Adrenal gland (tissue), 5 donors: Measurements from ENCODE around the gene RPS6KA2.

ENCODE experiments used
- CTCF ChIP-seq, 6 experiments: fragments of 450-650 bp in 4 of 6; fragments of 200-600 bp in 2 of 6; sonication (generic) in 1 of 6; IDR thresholded peaks; 1 replicate in 5 of 6; 2 replicates in 1 of 6; pipeline versions ENCODE4 v1.5.1 to v1.8.0; 2016 to 2021; ENCODE audit warnings: antibody characterized with exemption in 6 of 6, mild to moderate bottlenecking in 2 of 6, moderate library complexity in 1 of 6
- POLR2A ChIP-seq, 2 donors: fragments of 450-650 bp; IDR thresholded peaks; one replicate each; pipeline ENCODE4 v1.6.1; 2017; ENCODE audit warnings: antibody characterized with exemption in 2 of 2, mild to moderate bottlenecking in 2 of 2, moderate library complexity in 1 of 2
- donor health status: DM: no; HTN: no; CAD: no.

DNA sequence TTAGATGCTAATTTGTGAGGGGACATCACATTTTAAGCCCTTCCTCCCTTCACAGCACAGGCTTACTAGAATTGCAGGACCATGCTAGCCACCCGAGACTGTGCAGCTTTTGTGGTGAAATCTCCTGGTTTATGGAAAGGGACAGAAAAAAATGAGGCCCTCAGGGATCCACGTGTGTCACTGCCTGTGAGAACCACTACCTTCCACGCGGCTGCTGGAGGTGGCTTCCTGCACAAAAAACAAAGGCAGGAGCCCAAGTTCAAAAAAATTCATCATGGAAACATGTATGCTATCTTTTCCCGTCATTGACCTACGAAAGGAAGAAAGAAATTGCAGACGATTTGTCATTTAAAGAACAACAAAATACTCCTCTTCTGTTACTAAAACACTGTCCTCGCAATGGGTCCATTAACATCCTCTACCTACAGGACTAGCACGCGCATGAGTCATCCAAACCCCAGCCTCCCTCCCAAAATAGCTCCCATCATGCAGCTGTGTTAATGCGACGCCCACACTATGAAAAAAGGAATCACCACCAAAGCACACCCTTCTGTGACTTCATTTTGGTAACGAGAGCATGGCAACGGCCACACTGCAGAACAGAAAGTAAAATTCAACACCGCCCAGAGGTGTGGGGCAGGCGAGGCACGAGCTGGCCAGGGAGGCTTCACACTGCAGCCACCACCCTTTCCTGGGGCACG lies 86.3 kb downstream of the RPS6KA2 start:
- TF ChIP-seq CTCF (IDR thresholded peaks at IDR 0.05) (no peak), POLR2A (IDR thresholded peaks at IDR 0.05) (no peak)
